Epithelial cell of proximal tubule (primary cell): ENCODE results near the gene XAGE3. TPM values are rescaled to one million over a fixed set of nuclear protein-coding genes. Genes with fewer than 3 reads are reported as not detected.
"Not testable (repeated sequence)": the region's sequence is repeated elsewhere in the genome, so short reads cannot be mapped to it uniquely, and the experiment has no call there.

Experiments
- DNase-seq: peaks from one replicate; pipeline ENCODE4 v3.0.0-alpha.2; 2011; ENCODE audit warnings: low read depth
- H3K4me3 ChIP-seq: 2 replicates; pipeline ENCODE4 v1.5.1; 2011; ENCODE audit warnings: low read depth, mild to moderate bottlenecking, low read length
- total RNA-seq: library from RNA; depleted of rRNA; stranded (reverse); fragments of >200 nt; gene quantifications from 2 replicates; pipeline ENCODE4 v1.2.3, GENCODE V29; 2015
- TF ChIP-seq, protein P1 (sequence below): conservative IDR thresholded peaks from 2 replicates; pipeline ENCODE4 v1.5.1; 2012; ENCODE audit warnings: low read depth, mild to moderate bottlenecking, low read length

Gene XAGE3, protein sequence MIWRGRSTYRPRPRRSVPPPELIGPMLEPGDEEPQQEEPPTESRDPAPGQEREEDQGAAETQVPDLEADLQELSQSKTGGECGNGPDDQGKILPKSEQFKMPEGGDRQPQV
- not detected in 2 replicates for total RNA-seq

DNA sequence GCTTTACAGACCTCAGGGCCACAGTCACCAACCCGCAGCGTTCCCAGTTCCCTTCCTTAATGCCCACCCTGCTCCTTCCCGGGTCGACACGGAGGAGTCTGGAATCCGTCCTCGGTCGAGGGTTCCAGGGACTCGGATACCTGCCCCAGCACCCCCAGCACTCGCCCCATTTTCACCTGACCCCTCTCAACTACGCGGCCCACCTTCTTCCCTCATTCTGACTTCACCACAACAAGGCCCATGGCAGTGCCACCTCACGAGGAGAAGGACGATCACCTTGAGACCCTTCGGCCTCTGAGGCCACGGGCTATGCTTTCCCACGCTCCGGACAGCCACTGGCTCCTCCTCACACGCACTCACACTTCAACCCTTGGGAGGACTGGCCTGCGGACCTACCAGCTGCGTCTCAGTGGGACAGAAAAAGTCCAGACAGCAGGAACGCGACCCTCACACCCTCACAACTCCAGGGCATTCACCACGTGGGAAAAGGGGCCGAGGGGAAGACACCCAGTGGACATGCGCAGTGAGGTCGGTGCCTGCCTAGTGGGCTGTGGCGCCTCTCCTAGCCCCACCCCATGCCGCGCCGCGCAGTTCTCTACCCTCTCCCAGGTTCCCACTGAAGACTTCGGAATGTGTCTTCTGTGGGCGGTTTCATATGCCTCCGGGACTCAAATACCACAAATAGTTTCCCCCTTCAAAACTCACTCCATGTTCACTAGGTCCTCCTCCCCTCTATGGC, at the start of gene XAGE3:
TSS of gene XAGE3 (minus strand) at position 474 of the 739 bp plus-strand sequence. CDS start 950 bp downstream, outside the sequence.
- no peak within 1 kb of the TSS for H3K4me3 ChIP-seq
- TF ChIP-seq, protein P1, sequence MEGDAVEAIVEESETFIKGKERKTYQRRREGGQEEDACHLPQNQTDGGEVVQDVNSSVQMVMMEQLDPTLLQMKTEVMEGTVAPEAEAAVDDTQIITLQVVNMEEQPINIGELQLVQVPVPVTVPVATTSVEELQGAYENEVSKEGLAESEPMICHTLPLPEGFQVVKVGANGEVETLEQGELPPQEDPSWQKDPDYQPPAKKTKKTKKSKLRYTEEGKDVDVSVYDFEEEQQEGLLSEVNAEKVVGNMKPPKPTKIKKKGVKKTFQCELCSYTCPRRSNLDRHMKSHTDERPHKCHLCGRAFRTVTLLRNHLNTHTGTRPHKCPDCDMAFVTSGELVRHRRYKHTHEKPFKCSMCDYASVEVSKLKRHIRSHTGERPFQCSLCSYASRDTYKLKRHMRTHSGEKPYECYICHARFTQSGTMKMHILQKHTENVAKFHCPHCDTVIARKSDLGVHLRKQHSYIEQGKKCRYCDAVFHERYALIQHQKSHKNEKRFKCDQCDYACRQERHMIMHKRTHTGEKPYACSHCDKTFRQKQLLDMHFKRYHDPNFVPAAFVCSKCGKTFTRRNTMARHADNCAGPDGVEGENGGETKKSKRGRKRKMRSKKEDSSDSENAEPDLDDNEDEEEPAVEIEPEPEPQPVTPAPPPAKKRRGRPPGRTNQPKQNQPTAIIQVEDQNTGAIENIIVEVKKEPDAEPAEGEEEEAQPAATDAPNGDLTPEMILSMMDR, result no peak
- no peak for DNase-seq

DNA sequence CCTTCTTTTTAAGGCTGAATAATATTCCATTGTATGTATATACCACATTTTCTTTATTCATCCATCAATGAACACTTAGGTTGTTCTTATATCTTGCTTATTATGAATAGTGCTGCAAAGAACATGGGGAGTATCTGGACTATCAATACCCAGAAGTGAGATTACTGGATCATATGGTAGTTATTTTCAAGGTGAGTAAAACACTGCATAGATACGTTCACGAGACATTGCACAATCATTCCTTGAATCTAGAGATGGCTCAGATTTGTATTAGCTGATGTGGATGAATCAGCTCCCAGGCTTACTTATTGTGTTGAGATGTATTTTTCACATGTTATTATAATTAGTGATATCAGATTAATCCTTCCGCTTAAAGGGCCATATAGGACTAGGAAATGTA, 46.8 kb upstream of the XAGE3 start:
- not testable (repeated sequence) for DNase-seq

DNA sequence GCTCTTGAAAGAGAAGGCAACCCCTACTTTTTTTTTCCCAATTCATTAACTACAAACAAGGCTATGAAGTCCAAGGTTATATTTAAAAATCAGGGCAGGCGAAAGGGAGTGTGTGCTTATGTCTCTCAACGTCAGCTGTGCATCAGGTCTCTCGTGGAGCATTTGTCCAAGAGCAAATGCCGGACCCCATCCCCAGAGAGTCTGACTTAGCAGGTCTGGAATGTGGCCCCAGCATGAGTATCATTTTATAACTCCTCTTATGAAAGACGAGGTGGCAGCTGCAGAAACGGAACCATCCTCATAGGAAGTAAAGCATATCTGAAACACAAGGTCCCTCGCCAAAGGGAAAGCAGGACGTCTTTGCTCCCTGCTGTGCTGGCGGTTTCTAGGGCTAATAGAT, 45.8 kb upstream of the XAGE3 start:
- H3K4me3 ChIP-seq, DNase-seq: not testable (repeated sequence)

More for the DNA sequence above, 46.8 kb upstream of the XAGE3 start:
- H3K4me3 ChIP-seq, result not testable (repeated sequence)

DNA sequence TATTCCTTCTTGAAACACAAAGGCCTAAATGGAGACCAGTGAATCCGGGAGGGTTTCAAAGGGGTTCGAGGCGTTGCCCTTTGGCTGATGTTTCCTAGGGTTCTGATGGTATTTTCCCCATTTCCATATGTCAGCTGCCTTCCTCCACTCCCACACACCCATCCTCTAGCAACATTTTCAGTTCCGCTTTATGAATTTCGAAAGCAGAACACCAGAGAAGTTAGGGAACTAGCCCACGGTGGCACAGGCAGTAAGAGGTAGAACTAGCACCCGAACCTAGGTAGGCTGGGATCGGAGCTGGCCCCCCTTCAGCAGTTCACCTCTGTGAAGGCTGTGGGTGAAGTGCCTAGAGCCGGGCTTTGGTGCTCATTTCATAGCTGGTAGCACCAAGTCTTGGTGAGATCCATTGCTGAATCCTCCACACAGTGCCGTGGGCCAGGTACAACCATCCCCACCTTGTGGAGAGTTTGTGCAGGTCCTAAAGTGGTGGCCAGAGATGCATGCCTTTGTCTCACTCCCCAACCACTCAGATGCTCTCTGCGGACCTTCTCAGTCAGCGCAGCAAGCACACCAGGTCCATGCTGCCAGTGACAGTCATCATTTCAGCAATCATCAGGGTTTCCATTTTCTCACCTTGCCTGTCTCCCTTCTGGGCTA, 41.6 kb upstream of the XAGE3 start:
- not testable (repeated sequence) for H3K4me3 ChIP-seq, DNase-seq

DNA sequence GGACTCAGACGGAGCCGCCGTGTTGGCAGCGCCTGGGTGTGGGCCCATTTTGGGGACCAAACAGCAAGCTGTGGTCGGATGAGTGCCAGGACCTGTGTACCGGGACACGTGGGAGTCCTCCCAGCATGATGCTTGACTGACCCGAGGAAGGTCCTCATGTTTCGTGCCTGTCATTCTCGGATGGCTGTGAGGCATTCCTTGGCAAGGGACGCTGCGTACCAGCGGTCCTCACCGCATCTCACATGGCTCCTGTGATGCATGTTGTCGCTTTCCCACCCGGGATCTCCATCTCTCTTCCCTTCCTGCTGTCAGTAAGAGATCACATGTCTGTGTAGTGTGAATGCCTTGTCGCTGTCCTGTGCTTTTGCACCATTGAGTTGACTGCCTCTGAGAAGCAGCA, 40.0 kb upstream of the XAGE3 start:
- DNase-seq, H3K4me3 ChIP-seq: not testable (repeated sequence)

DNA sequence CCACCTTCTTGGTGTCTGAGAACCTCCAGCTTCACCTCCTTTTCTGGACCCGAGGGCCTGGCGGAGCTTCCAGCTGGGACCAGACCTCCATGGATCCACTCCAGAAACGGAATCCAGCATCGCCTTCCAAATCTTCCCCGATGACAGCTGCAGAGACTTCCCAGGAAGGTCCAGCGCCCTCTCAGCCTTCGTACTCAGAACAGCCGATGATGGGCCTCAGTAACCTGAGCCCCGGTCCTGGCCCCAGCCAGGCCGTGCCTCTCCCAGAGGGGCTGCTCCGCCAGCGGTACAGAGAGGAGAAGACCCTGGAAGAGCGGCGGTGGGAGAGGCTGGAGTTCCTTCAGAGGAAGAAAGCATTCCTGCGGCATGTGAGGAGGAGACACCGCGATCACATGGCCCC, 39.3 kb upstream of the XAGE3 start:
- not testable (repeated sequence) for H3K4me3 ChIP-seq, DNase-seq

DNA sequence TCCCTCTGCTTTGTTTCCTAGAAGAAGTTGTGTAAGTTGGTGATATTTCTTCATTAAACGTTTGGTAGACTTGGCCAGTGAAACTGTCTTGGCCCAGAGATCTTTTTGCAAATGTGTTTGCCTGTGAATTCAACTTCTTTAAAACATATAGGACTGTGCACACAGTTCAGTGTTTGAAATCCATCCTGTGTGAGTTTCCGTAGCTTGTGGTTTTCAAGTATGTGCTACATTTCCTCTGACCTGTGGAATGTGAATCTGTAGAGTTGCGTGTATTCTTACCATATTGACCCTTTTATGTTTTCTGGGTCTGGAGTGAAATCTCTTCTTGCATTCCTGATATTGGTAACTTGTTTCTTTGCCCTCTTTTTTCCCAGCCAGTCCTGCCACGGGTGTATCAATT, 38.2 kb upstream of the XAGE3 start:
- H3K4me3 ChIP-seq, DNase-seq: not testable (repeated sequence)

DNA sequence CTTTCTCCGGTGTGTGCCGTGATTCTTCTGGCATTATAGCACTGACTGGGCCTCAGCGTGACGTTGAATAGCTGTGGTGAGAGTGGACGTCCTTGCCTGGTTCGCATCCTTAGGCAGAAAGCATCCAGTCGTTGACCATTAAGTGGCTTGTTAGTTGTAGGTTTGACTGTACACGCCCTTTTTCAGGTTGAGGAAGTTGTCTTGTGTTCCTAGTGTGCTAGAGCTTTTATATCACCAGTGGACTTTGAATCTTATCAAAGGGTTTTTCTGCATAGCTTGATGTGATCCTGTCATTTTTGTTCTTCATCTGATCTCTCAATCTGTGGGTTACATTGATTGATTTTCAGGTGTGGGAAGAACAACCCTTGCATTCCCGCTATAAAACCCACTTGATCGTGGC, 37.6 kb upstream of the XAGE3 start:
- H3K4me3 ChIP-seq, DNase-seq: not testable (repeated sequence)

DNA sequence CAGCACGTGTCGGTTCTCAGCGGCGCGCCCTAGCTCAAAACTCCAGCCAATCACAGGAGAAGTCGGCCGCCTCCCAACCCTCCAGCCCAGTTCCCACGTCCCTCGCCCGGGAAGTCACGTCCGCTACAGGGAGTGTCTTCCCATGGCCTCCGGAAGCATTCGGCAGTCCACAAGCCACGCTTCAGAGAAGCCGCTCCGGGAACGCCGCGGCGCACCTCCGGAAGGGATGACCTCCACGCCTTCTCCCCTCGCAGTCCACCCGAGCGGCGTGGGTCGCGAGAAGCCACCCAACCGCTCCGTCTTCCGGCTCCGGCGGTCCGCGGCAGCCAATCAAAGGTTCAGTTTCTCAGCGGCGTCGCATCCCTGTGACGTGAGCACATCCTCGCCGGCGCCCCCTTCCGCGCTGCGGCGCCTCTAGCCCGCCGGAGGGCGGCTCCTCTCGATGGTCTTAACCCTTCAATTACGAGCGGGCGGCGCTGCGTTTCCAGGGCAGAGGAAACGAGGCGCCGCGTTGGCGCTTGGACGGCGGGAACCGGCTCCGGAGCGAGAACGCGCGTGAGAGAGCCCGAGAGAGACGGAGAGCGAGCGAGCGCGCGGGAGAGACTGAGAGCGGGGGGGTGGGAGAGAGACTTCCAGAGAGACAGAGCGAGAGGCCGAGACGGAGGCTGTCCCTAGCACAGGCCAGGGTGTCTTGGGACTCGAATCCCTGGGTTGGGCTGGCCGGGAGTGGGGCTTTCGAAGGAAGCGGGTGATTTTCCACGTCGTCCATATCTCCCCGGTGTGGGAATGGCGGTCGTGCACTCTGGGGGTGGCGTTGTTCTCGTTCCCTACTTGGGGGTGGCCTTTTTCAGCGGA, 29.2 kb upstream of the XAGE3 start, which contains the start of gene FAM156B:
TSS of gene FAM156B (plus strand) at position 476 of the 855 bp plus-strand sequence. CDS start 9,896 bp downstream, outside the sequence.
- not testable (repeated sequence) for DNase-seq, H3K4me3 ChIP-seq

DNA sequence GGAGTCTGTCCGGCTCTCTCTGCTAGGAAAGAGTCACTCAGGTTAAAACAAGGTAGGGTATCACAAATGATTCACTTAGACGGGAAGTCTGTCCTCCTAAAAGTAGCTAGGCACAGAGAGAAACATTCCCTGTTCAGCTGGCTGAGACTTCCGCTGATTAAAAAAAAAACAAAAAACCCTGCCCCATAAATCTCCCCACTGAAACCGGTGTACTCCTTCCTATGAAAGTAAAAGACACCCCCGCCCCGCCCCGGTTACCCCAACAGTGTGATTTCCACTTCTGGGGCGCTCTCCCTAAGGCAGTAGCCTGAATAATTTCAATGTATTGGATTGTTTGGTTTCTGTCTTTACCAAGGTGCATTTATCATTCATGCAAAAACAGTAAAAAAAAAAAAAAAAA, 28.6 kb upstream of the XAGE3 start:
- not testable (repeated sequence) for DNase-seq

DNA sequence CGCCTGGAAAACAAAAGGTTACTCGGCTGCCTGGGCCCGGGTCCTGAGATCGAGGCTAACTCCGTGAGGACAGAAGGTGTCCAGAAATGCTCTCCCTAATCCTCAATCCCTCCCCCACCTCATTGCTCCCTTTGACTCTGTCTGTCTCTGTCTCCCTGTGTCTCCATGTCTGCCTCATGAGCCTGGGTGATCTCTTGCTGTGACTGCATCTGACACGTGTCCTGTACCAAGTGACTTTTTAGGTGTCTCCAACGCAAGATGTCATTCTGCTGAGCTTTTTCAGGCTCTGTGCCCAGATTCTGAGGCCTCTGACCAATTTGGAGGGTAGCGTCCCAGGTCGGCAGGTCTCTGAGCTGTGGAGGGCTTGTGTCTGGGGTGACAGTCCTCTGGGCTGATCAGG, 20.2 kb upstream of the XAGE3 start:
- H3K4me3 ChIP-seq, DNase-seq: not testable (repeated sequence)

More for the DNA sequence above, 28.6 kb upstream of the XAGE3 start:
- not testable (repeated sequence) for H3K4me3 ChIP-seq

DNA sequence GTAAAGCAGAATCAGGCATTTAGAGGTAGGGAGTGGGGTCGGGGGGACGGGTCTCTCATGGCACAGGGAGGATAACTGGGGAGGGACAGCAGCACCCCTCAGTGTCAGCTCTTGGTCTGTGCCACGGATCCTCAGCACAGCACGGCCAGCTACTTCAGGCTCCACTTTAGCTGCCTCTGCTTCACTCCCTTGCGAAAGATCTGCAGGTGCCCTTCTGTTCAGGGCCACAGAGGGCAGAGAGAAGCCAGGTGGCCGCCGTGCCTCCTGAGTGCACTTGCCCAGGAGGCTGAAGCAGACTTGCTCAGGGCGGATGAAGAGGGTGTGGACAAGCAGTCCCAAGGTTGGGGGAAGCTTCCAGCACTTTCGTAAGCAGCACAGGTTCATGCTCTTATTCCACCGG, 19.6 kb upstream of the XAGE3 start:
- not testable (repeated sequence) for DNase-seq, H3K4me3 ChIP-seq

DNA sequence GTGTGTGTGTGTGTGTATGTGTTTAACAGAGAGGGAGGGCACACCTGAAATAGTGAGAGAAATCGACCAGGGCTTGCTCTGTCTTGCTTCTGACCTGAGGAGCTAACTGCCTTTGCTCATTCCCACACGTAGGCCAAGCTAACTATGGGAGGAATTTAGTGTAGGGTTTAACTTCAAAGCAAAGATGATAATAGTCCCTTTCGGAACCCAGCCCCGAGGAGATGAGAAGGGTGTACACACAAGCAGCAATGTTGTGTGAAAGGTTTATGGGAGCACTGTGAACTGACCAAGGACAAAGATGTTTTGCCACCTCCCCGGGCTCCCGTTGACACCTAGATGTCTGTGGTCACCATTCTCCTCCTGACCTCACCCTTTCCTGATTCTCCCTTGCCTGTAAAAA, 8.5 kb upstream of the XAGE3 start:
- DNase-seq, H3K4me3 ChIP-seq: not testable (repeated sequence)

DNA sequence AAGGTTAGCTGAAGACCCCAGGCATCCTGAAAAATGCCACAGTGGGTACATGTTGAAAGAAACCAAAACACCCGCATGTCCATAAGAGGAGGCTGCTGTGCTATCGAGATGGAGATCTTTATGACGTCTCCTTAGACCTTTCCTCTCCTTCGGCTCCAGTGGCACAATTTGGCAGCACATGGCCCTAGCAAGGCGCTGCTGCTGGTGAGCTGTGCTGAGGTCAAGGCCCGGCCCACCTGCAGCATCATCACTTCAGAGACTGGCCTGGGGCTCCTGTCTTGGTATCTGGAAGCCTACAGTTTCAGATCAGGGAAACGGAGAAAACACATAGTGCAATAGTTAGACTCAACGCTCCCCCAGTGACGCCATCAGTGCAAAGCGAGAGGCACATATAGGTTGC, 7.6 kb upstream of the XAGE3 start:
- not testable (repeated sequence) for DNase-seq

More for the DNA sequence above, 7.6 kb upstream of the XAGE3 start:
- not testable (repeated sequence) for H3K4me3 ChIP-seq
